Measurements from ENCODE around the gene USPL1. TPM values are rescaled to one million over a fixed set of nuclear protein-coding genes. Genes with fewer than 3 reads are reported as not detected.

Gene USPL1
- total RNA-seq, 1 experiment from 2014 or later = 23.4 TPM

GRCh38 chr13:30659980-30660379 is 42.3 kb downstream of the USPL1 start:
- TF ChIP-seq, protein P1, sequence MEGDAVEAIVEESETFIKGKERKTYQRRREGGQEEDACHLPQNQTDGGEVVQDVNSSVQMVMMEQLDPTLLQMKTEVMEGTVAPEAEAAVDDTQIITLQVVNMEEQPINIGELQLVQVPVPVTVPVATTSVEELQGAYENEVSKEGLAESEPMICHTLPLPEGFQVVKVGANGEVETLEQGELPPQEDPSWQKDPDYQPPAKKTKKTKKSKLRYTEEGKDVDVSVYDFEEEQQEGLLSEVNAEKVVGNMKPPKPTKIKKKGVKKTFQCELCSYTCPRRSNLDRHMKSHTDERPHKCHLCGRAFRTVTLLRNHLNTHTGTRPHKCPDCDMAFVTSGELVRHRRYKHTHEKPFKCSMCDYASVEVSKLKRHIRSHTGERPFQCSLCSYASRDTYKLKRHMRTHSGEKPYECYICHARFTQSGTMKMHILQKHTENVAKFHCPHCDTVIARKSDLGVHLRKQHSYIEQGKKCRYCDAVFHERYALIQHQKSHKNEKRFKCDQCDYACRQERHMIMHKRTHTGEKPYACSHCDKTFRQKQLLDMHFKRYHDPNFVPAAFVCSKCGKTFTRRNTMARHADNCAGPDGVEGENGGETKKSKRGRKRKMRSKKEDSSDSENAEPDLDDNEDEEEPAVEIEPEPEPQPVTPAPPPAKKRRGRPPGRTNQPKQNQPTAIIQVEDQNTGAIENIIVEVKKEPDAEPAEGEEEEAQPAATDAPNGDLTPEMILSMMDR (IDR thresholded peaks at IDR 0.05; ENCODE audit: insufficient read depth in 1 of 2, low read depth in 1 of 2, low read length in 1 of 2, severe bottlenecking in 1 of 2, unreplicated experiment in 1 of 2) = no peak
- Histone ChIP-seq H3K9me3 (no peaks in the 10 kb centered on the region), H3K4me1 (peaks cover 49% of the 10 kb centered on the region), H3K4me3 (ENCODE audit: low read depth, low read length) (no peak overlapping the region), H3K27me3 (replicated peaks; ENCODE audit: control insufficient read depth, insufficient read depth, low read length) (no peaks in the 10 kb centered on the region), H3K36me3 (ENCODE audit: control insufficient read depth, insufficient read depth, low read length) (peaks cover 1% of the 10 kb centered on the region)
- ChIA-PET CTCF (interaction anchor here (1.0 kb wide), 1 partner anchor 19 kb away, joined by 3 read pairs; no protein-coding TSS in a partner anchor), POLR2A (interaction anchor here (0.9 kb wide), 1 partner anchor 42 kb away, joined by 4 read pairs; no protein-coding TSS in a partner anchor)
- Mint-ChIP-seq H3K4me1 (ENCODE audit: low read depth, unreplicated experiment) (peaks cover 24% of the 10 kb centered on the region), H3K4me3 (ENCODE audit: unreplicated experiment) (peak overlapping the region; percentile 17), H3K9me3 (ENCODE audit: unreplicated experiment) (no peaks in the 10 kb centered on the region), H3K27me3 (ENCODE audit: insufficient read depth, unreplicated experiment) (no peaks in the 10 kb centered on the region), H3K27ac (ENCODE audit: unreplicated experiment) (peak overlapping the region; percentile 65), H3K36me3 (ENCODE audit: insufficient read depth, unreplicated experiment) (peaks cover 49% of the 10 kb centered on the region)
- BruUV-seq (replicated peaks) = no TSS peak
- intact Hi-C loops (cut with micrococcal nuclease; ENCODE audit: unreplicated experiment) = no loop called here
- DNase-seq = peak; percentile 49 to 66

GRCh38 chr13:30660796-30661195 is 43.1 kb downstream of the USPL1 start:
- Histone ChIP-seq H3K4me1 (peaks cover 49% of the 10 kb centered on the region), H3K27me3 (replicated peaks; ENCODE audit: control insufficient read depth, insufficient read depth, low read length) (no peaks in the 10 kb centered on the region), H3K9me3 (no peaks in the 10 kb centered on the region), H3K4me3 (ENCODE audit: low read depth, low read length) (no peak overlapping the region), H3K36me3 (ENCODE audit: control insufficient read depth, insufficient read depth, low read length) (peaks cover 1% of the 10 kb centered on the region)
- no peaks in the 10 kb centered on the region for H3K27me3 Mint-ChIP-seq (ENCODE audit: insufficient read depth, unreplicated experiment)
- BruUV-seq (replicated peaks) = no TSS peak
- intact Hi-C loops (cut with micrococcal nuclease; ENCODE audit: unreplicated experiment) = no loop called here
- H3K4me1 Mint-ChIP-seq (ENCODE audit: low read depth, unreplicated experiment) = peaks cover 16% of the 10 kb centered on the region
- H3K27ac Mint-ChIP-seq (ENCODE audit: unreplicated experiment) = no peak overlapping the region
- H3K36me3 Mint-ChIP-seq (ENCODE audit: insufficient read depth, unreplicated experiment) = peaks cover 42% of the 10 kb centered on the region
- CTCF ChIA-PET = no interaction called here
- DNase-seq = no peak
- H3K9me3 Mint-ChIP-seq (ENCODE audit: unreplicated experiment) = no peaks in the 10 kb centered on the region
- no peak overlapping the region for H3K4me3 Mint-ChIP-seq (ENCODE audit: unreplicated experiment)
- POLR2A ChIA-PET = no interaction called here
- TF ChIP-seq, protein P1 (IDR thresholded peaks at IDR 0.05; ENCODE audit: insufficient read depth in 1 of 2, low read depth in 1 of 2, low read length in 1 of 2, severe bottlenecking in 1 of 2, unreplicated experiment in 1 of 2) = no peak

DNA sequence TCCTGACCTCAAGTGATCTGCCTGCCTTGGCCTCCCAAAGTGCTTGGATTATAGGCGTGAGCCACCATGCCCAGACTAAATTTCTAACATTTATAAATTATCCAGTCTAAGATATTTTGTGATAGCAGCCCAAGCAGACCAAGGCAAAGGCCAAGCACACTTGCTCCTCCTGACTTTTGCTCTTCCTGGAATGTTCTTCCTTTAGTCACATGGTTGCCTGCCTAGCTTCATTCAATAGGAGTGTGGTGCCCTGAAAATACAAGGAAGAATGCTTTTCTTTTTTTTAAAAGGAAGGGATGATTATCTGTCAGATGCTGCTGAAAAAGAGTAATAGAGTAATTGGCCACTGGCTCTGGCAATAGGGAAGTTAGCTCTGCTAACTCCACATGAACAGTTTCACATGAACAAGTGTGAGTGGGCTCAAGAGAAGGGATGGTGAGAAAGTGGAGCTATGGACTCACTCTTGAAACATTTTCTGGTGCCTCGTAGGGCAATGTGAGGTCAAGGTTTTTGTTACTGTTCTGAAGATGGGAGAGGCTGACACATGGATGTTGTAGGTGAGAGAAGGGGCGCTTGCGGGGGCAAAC is 47.1 kb downstream of the USPL1 start:
- POLR2A ChIA-PET = no interaction called here
- Mint-ChIP-seq H3K36me3 (ENCODE audit: insufficient read depth, unreplicated experiment) (peaks cover 16% of the 10 kb centered on the region), H3K27me3 (ENCODE audit: insufficient read depth, unreplicated experiment) (no peaks in the 10 kb centered on the region), H3K27ac (ENCODE audit: unreplicated experiment) (no peak overlapping the region), H3K4me3 (ENCODE audit: unreplicated experiment) (no peak overlapping the region), H3K9me3 (ENCODE audit: unreplicated experiment) (no peaks in the 10 kb centered on the region), H3K4me1 (ENCODE audit: low read depth, unreplicated experiment) (peaks cover 9% of the 10 kb centered on the region)
- Histone ChIP-seq H3K9me3 (no peaks in the 10 kb centered on the region), H3K27me3 (replicated peaks; ENCODE audit: control insufficient read depth, insufficient read depth, low read length) (no peaks in the 10 kb centered on the region), H3K4me1 (peaks cover 62% of the 10 kb centered on the region), H3K36me3 (ENCODE audit: control insufficient read depth, insufficient read depth, low read length) (no peaks in the 10 kb centered on the region), H3K4me3 (ENCODE audit: low read depth, low read length) (no peak overlapping the region)
- CTCF ChIA-PET = no interaction called here
- no TSS peak for BruUV-seq (replicated peaks)
- TF ChIP-seq, protein P1 (IDR thresholded peaks at IDR 0.05; ENCODE audit: insufficient read depth in 1 of 2, low read depth in 1 of 2, low read length in 1 of 2, severe bottlenecking in 1 of 2, unreplicated experiment in 1 of 2) = no peak
- intact Hi-C loops (cut with micrococcal nuclease; ENCODE audit: unreplicated experiment) = no loop called here
- DNase-seq = no peak

Measured in Caco-2 (cell line).